ENCODE results near the gene LAYN. TPM values are rescaled to one million over a fixed set of nuclear protein-coding genes. Genes with fewer than 3 reads are reported as not detected.

Gene LAYN
- total and polyA plus RNA-seq, 2 donors (not counting 3 experiments of a cell fraction or from before 2014, with no cell fraction given), result 0.92 to 2.2 TPM

DNA sequence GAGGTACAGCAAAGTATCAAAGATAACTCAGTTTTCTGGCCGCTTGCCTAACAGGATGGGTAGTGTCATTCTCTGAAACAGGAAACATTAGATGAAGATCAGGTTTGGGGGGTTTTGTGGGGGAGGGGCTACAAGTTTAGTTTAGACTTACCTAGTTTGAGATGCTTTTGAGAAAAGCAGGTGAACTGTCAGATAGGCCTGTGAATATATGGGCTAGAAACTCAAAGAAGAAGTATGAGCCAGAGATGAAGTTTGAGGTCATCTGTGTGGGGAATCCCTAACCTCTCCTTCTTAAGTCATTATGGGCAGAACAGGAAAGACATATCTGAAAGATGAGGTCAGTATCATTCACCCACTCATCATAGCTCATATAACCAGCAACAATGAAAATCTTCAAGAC is 14.0 kb upstream of the LAYN start:
- Histone ChIP-seq H3K4me2 (ENCODE audit: insufficient read depth, low read length) (no peak overlapping the region), H3K4me1 (ENCODE audit: control insufficient read depth, extremely low read depth, insufficient read depth, low read length) (no peaks in the 10 kb centered on the region), H3K79me2 (ENCODE audit: control insufficient read depth, insufficient read depth, low read length) (no peaks in the 10 kb centered on the region), H3K36me3 (ENCODE audit: control insufficient read depth in 2 of 2, extremely low read depth in 1 of 2, insufficient read depth in 2 of 2, low read length in 2 of 2) (no peaks in the 10 kb centered on the region), H3K9me1 (replicated peaks; ENCODE audit: control insufficient read depth, extremely low read depth, insufficient read depth, low read length) (no peaks in the 10 kb centered on the region), H3K9ac (replicated peaks; ENCODE audit: extremely low read depth, insufficient read depth, low read length) (no peak overlapping the region), H3K27ac (ENCODE audit: insufficient read depth, low read depth, low read length) (no peak overlapping the region), H3K4me3 (replicated peaks in 1 of 3; ENCODE audit: insufficient read depth in 1 of 3, low read depth in 1 of 3, low read length in 3 of 3) (no peak overlapping the region), H4K20me1 (replicated peaks; ENCODE audit: control insufficient read depth, extremely low read depth, insufficient read depth, low read length) (no peaks in the 10 kb centered on the region), H3K9me3 (replicated peaks; ENCODE audit: control insufficient read depth, insufficient read depth, low read length) (no peaks in the 10 kb centered on the region), H3K27me3 (ENCODE audit: control insufficient read depth in 2 of 2, insufficient read depth in 2 of 2, low read length in 2 of 2) (peaks cover 0 to 8% of the 10 kb centered on the region in 2 experiments), H2AFZ (ENCODE audit: low read depth, low read length) (no peak overlapping the region)
- ChIA-PET POLR2A (no interaction called here), CTCF (no interaction called here)
- no TSS peak for BruUV-seq (replicated peaks)
- DNase-seq (ENCODE audit: low read depth, low spot score), result no peak
- dilution Hi-C loops (cut with MboI; ENCODE audit: extremely low pct_ligation_motif_present, low sequenced_read_pairs), result no loop called here
- TF ChIP-seq FOS (IDR thresholded peaks at IDR 0.05; ENCODE audit: borderline replicate concordance, insufficient read depth, low read length), result no peak
- no peak for TF ChIP-seq EZH2 (IDR thresholded peaks at IDR 0.05; ENCODE audit: borderline replicate concordance, low read depth, low read length, severe bottlenecking)
- TF ChIP-seq, protein P1, sequence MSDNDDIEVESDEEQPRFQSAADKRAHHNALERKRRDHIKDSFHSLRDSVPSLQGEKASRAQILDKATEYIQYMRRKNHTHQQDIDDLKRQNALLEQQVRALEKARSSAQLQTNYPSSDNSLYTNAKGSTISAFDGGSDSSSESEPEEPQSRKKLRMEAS (IDR thresholded peaks at IDR 0.05; ENCODE audit: insufficient read depth, insufficient read length), result no peak
- no peak for TF ChIP-seq POLR2AphosphoS5 (IDR thresholded peaks at IDR 0.05; ENCODE audit: insufficient read depth, low read depth, low read length)
- TF ChIP-seq POLR2A (IDR thresholded peaks at IDR 0.05; ENCODE audit: low read depth, low read length), result no peak
- no peak for TF ChIP-seq CTCF (IDR thresholded peaks at IDR 0.05; ENCODE audit: extremely low read depth in 1 of 2, insufficient read depth in 1 of 2, low read depth in 1 of 2, low read length in 2 of 2)
- no peak for TF ChIP-seq MYC (IDR thresholded peaks at IDR 0.05; ENCODE audit: low read depth, low read length)
- no peak for FAIRE-seq
- intact Hi-C loops (cut with micrococcal nuclease), result no loop called here
